ENCODE results near the gene PKNOX1.
"Not testable (repeated sequence)": the region's sequence is repeated elsewhere in the genome, so short reads cannot be mapped to it uniquely, and the experiment has no call there.

Gene PKNOX1

DNA sequence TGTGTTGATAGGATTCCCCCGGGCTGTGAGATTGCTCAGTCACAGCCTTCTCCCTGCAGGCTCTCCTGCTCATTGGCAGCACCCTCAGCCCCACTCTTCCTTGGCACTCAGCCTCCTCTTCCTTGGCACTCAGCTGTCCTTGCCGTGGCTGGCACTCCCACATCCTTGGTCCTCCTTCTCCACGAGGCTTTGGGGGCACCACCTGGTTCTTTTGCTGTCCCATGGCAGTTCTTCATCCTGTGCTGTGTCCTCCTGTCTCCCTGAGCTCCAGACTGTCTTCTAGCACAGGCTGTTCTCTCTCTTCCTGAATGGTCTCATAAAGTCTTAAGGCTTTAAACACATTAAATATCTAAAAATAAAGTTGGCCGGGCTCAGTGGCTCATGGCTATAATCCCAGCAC, 27.0 kb downstream of the PKNOX1 start:
- Histone ChIP-seq H3K4me1 (ENCODE audit: insufficient read depth, insufficient read length) (peaks cover 9% of the 10 kb centered on the region), H3K9ac (ENCODE audit: insufficient read length, low read depth) (no peak overlapping the region), H3K36me3 (ENCODE audit: insufficient read depth, insufficient read length, low read length) (peaks cover 4% of the 10 kb centered on the region), H3K4me3 (ENCODE audit: insufficient read length, low read depth) (no peak overlapping the region), H3K27me3 (ENCODE audit: insufficient read depth, insufficient read length) (no peaks in the 10 kb centered on the region), H3K9me3 (ENCODE audit: insufficient read depth, low read length) (peaks cover 19% of the 10 kb centered on the region; the same call in 1 of the 2 replicates)
- TF ChIP-seq ZNF274 (IDR thresholded peaks at IDR 0.05; ENCODE audit: low read depth, low read length) = no peak
- TF ChIP-seq SUZ12 (IDR thresholded peaks at IDR 0.05; ENCODE audit: extremely low read depth, insufficient read depth, insufficient read length) = no peak
- no peak for TF ChIP-seq YY1 (IDR thresholded peaks at IDR 0.05; ENCODE audit: insufficient read depth, insufficient read length)
- DNase-seq (ENCODE audit: low read depth, low spot score) = no peak

DNA sequence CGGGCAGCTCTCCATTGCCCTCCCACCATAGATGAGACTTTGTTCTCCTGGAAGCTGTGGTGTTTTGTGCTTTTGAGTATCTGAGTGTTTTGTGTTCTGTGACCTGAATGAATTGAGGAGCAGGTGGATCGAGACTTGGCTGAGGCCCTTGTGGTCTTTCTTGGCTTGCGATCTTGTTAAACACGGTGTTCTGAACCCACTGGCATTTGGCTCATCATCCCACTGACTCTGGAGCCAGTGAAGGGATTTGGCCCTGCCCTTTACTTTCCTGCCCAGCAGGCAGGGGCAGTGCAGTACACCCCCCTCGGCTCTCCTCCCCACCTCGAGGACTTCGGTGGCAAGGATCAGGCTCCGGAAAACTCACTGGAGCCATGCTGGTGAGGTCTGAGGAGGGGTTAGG, 30.6 kb downstream of the PKNOX1 start:
- no peak overlapping the region for H3K9ac ChIP-seq (ENCODE audit: insufficient read length, low read depth)

DNA sequence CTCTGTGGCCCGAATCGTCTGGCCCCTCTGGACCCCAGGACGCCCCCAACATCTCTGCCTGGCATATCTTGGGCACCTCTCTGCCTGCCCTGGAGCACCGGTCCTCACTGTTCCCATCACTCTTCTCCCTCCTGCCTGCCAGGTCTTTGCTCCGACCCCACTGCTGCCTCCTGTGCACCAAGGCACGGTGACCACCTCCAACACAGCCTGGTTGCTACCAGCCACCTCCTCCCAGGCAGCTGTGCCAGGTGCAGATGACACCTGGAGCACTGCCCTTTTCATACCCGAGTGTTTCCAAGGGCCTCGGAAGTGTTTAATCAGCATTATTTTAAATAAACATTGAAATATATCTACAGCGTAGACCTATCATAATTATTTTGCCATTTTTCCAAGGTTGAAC, 31.3 kb downstream of the PKNOX1 start:
- peaks cover 23% of the 10 kb centered on the region for H3K36me3 ChIP-seq (ENCODE audit: insufficient read depth, insufficient read length, low read length)
- no peaks in the 10 kb centered on the region for H3K27me3 ChIP-seq (ENCODE audit: insufficient read depth, insufficient read length)
- TF ChIP-seq YY1 (IDR thresholded peaks at IDR 0.05; ENCODE audit: insufficient read depth, insufficient read length) (no peak), ZNF274 (IDR thresholded peaks at IDR 0.05; ENCODE audit: low read depth, low read length) (no peak), SUZ12 (IDR thresholded peaks at IDR 0.05; ENCODE audit: extremely low read depth, insufficient read depth, insufficient read length) (no peak)
- DNase-seq (ENCODE audit: low read depth, low spot score) = no peak
- H3K4me1 ChIP-seq (ENCODE audit: insufficient read depth, insufficient read length) = peaks cover 5% of the 10 kb centered on the region
- H3K4me3 ChIP-seq (ENCODE audit: insufficient read length, low read depth) = no peak overlapping the region
- H3K9me3 ChIP-seq (ENCODE audit: insufficient read depth, low read length) = no peaks in the 10 kb centered on the region
- no peak overlapping the region for H3K9ac ChIP-seq (ENCODE audit: insufficient read length, low read depth)

More for the DNA sequence above, 30.6 kb downstream of the PKNOX1 start:
- Histone ChIP-seq H3K36me3 (ENCODE audit: insufficient read depth, insufficient read length, low read length) (peaks cover 23% of the 10 kb centered on the region), H3K4me1 (ENCODE audit: insufficient read depth, insufficient read length) (peaks cover 5% of the 10 kb centered on the region), H3K9me3 (ENCODE audit: insufficient read depth, low read length) (no peaks in the 10 kb centered on the region; the same call in 1 of the 2 replicates), H3K27me3 (ENCODE audit: insufficient read depth, insufficient read length) (no peaks in the 10 kb centered on the region), H3K4me3 (ENCODE audit: insufficient read length, low read depth) (no peak overlapping the region)
- DNase-seq (ENCODE audit: low read depth, low spot score) = no peak
- TF ChIP-seq YY1 (IDR thresholded peaks at IDR 0.05; ENCODE audit: insufficient read depth, insufficient read length) (no peak), SUZ12 (IDR thresholded peaks at IDR 0.05; ENCODE audit: extremely low read depth, insufficient read depth, insufficient read length) (no peak)

DNA sequence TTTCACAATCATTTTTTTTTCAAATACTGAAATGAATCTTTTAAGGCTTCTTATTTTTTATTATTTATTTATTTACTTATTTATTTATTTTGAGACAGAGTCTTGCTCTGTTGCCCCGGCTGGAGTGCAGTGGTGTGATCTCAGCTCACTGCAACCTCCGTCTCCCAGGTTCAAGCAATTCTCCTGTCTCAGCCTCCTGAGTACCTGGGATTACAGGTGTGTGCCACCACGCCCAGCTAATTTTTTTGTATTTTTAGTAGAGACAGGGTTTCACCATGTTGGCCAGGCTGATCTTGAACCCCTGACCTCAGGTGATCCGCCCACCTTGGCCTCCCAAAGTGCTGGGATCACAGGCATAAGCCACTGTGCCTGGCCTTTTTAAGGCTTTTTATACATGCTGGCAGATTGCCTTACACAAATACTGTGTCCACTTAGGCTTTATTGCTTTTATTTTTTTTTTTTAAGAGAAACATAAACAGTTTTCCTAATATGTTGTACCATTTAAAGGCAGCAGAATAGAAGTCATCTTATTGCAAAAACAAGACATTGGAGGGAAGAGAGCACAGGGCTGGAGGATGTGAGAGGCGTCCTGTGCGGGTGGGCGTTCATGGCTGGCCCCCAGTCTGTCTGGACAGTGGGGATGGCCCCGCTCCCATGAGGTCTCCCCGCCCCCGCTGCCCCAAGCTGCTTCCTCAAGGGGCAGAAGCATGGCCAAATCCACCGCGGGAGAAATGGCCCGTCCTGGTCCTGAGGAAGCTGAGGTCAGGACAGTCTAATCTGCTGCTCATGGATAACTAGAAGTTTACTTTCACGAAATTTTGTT, 31.9 kb downstream of the PKNOX1 start:
- not testable (repeated sequence) for H3K27me3 ChIP-seq (ENCODE audit: insufficient read depth, insufficient read length); DNase-seq (ENCODE audit: low read depth, low spot score); H3K9ac ChIP-seq (ENCODE audit: insufficient read length, low read depth); H3K4me1 ChIP-seq (ENCODE audit: insufficient read depth, insufficient read length); H3K9me3 ChIP-seq (ENCODE audit: insufficient read depth, low read length); H3K4me3 ChIP-seq (ENCODE audit: insufficient read length, low read depth)
- H3K36me3 ChIP-seq (ENCODE audit: insufficient read depth, insufficient read length, low read length) = peaks cover 25% of the 10 kb centered on the region

DNA sequence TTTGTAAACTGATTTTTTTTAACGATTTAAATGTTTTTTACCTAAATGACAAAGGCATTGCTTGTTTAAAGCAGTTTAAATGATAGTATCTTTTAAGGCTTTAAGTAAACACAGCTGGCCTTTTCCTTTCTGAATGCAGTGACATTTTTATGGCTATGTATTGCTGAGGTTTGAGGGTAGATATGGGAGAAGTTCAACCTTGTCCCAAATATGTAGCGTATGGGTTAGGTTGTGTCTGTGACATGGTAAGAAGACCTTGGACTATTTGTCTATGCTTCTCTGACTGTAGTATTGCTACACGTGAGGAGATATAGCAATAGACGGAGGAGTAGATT, 32.5 kb downstream of the PKNOX1 start:
- no peak for TF ChIP-seq SUZ12 (IDR thresholded peaks at IDR 0.05; ENCODE audit: extremely low read depth, insufficient read depth, insufficient read length)
- no peak for TF ChIP-seq YY1 (IDR thresholded peaks at IDR 0.05; ENCODE audit: insufficient read depth, insufficient read length)
- no peak for TF ChIP-seq ZNF274 (IDR thresholded peaks at IDR 0.05; ENCODE audit: low read depth, low read length)
- no peak for DNase-seq (ENCODE audit: low read depth, low spot score)
- Histone ChIP-seq H3K4me3 (ENCODE audit: insufficient read length, low read depth) (no peak overlapping the region), H3K36me3 (ENCODE audit: insufficient read depth, insufficient read length, low read length) (peaks cover 31% of the 10 kb centered on the region), H3K27me3 (ENCODE audit: insufficient read depth, insufficient read length) (no peaks in the 10 kb centered on the region), H3K9ac (ENCODE audit: insufficient read length, low read depth) (no peak overlapping the region), H3K9me3 (ENCODE audit: insufficient read depth, low read length) (no peaks in the 10 kb centered on the region), H3K4me1 (ENCODE audit: insufficient read depth, insufficient read length) (peaks cover 5% of the 10 kb centered on the region)

DNA sequence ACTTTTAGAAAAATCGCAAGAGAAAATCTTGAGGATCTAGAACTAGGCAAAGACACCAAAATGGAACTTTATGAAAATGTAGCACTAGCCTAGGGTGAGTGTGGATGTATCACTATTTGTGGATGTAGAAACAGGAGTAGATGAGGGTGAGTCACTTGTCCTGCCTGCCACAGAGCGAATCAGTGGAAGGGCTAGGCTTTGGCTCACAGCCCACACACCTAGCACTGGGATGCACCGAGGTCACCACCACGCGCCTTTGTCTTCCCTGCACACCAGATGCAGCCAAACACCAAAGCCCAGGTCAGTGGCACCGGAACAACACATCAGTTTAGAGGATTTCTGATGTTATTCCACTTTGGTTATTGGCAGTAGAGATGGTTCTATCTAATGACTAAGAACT, 38.2 kb downstream of the PKNOX1 start:
- DNase-seq (ENCODE audit: low read depth, low spot score) = no peak
- Histone ChIP-seq H3K9me3 (ENCODE audit: insufficient read depth, low read length) (no peaks in the 10 kb centered on the region), H3K27me3 (ENCODE audit: insufficient read depth, insufficient read length) (no peaks in the 10 kb centered on the region), H3K4me3 (ENCODE audit: insufficient read length, low read depth) (no peak overlapping the region), H3K36me3 (ENCODE audit: insufficient read depth, insufficient read length, low read length) (peaks cover 56% of the 10 kb centered on the region), H3K9ac (ENCODE audit: insufficient read length, low read depth) (no peak overlapping the region), H3K4me1 (ENCODE audit: insufficient read depth, insufficient read length) (no peaks in the 10 kb centered on the region)
- no peak for TF ChIP-seq SUZ12 (IDR thresholded peaks at IDR 0.05; ENCODE audit: extremely low read depth, insufficient read depth, insufficient read length)
- TF ChIP-seq ZNF274 (IDR thresholded peaks at IDR 0.05; ENCODE audit: low read depth, low read length) = no peak
- no peak for TF ChIP-seq YY1 (IDR thresholded peaks at IDR 0.05; ENCODE audit: insufficient read depth, insufficient read length)

DNA sequence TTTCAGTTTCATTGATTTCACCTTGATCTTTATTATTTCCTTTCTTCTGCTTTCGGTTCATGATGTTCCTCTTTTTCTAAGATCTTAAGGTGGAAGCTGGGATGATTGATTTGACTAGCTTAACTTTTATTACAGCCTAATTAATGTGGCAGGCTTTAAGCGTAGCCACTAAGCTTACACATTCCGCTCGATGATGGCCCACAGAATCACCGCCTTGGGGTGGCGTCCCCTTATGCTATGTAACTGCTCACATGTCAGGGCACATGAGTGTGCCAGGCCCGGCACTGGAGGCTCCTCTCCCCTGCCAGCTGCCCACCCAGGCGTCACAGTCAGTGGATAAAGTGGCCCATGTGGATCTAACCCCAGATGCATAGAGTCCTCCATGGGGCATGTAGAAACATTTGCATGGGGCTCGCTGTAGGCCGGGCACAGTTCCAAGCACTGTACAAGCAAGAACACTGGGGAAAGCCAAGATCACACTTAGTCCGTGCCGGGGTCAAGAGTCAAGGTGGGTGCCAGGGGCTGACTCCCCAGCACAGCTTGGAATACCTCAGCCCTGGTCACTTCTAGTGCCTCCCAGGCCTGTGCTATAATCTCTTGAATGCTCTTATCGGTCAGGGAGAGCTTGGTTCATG, 41.7 kb downstream of the PKNOX1 start:
- H3K4me1 ChIP-seq (ENCODE audit: insufficient read depth, insufficient read length) = no peaks in the 10 kb centered on the region
- no peak for DNase-seq (ENCODE audit: low read depth, low spot score)
- H3K36me3 ChIP-seq (ENCODE audit: insufficient read depth, insufficient read length, low read length) = peaks cover 58% of the 10 kb centered on the region
- H3K9me3 ChIP-seq (ENCODE audit: insufficient read depth, low read length) = no peaks in the 10 kb centered on the region
- H3K9ac ChIP-seq (ENCODE audit: insufficient read length, low read depth) = no peak overlapping the region
- H3K27me3 ChIP-seq (ENCODE audit: insufficient read depth, insufficient read length) = no peaks in the 10 kb centered on the region
- H3K4me3 ChIP-seq (ENCODE audit: insufficient read length, low read depth) = no peak overlapping the region
- no peak for TF ChIP-seq YY1 (IDR thresholded peaks at IDR 0.05; ENCODE audit: insufficient read depth, insufficient read length)
- no peak for TF ChIP-seq ZNF274 (IDR thresholded peaks at IDR 0.05; ENCODE audit: low read depth, low read length)
- no peak for TF ChIP-seq SUZ12 (IDR thresholded peaks at IDR 0.05; ENCODE audit: extremely low read depth, insufficient read depth, insufficient read length)

All from NT2/D1 (cell line).